Activated CD4-positive, CD25-positive, alpha-beta regulatory T cell treated with anti-CD3 and anti-CD28 coated beads, Interleukin-2, amount 50 U/mL, for 16 hours (primary cell): ENCODE results near the gene TMEM19.
"Not testable (repeated sequence)": the region's sequence is repeated elsewhere in the genome, so short reads cannot be mapped to it uniquely, and the experiment has no call there.

ENCODE experiments used
- DNase-seq: peaks from one replicate; pipeline ENCODE4 v3.0.0-alpha.2; 2020; ENCODE audit warnings: low read depth, low spot score

The TMEM19 gene

DNA sequence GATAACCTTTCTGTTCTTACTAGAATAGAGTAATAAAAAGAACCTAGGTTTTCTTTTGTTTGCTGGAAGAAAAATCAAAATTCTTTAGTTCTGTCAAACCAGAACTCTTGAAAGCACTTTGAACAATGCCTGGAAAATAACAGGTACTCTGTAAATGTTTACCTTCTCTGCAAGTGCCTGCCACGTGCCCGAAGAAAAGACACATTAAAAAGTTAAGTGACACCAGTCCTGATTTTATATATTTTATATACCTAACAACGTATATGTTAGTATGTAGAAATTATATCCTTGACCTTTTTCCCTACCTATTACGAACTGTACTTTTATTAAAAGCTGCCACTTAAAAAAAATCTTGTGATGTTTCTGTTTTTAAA is 20.8 kb upstream of the TMEM19 start:
- DNase-seq, result no peak

GRCh38 chr12:71666259-71666658 is 19.6 kb upstream of the TMEM19 start:
- DNase-seq, result no peak

- no peak for DNase-seq
Observed at GRCh38 chr12:71671311-71671710, 14.6 kb upstream of the TMEM19 start.

DNA sequence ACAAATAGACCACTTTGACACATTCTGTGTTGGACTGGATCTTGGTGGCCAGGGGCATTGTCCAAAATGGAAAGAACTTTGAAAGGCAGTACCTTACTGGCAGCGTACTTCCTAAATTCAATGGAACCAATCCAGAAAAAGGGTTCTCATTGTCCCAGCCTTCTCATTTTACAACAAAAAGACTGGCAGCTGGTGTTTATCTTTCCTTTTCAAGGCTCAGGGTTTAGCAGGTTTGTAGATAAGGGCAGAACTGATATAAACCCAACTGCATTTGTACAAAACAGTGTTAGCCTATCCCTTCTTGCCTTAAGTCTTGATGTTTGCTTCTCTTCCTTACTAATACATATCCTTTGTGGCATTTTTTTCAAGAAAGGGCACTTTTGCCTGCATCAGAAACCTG is 14.1 kb upstream of the TMEM19 start:
- DNase-seq, result no peak

DNA sequence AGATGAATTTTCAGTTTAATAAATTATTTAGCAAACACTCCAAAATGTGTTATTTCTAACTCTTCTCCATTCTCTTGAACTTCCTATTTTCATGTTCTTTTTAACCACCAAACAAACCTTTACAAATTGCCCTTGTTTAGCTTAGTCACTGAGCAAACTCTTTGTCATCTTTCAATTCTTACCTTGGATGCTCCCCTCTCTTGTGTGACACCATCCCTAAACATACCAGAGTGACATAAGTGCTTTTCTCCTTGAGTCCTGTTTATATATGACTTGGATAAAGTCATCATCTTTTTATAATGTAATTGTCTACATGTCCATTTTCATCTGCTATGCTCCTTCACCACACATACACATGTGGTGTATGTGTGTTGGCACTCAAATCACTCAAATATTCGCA is 3.4 kb upstream of the TMEM19 start:
- DNase-seq, result no peak

- no peak for DNase-seq
Observed at GRCh38 chr12:71683633-71684032, 2.2 kb upstream of the TMEM19 start.

DNA sequence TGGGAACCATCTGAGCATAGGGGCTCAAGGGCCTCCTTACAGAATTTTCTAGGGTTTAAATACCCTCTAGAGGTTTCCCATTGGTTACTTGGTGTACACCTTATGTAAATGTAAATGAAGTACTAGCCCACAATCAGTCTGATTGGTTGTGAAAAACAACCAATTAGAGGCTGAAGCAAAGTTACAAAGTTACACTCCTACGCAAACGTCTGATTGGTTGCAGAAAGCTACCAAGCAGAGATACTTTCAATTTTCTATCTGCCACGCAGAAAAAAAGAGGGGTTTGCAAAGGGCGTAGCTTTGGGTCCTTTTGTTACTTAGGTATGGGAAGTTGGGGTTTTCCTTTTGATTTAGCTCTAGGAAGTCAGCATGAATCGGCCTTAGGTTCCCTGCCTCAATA is 1.8 kb upstream of the TMEM19 start:
- DNase-seq, result no peak

DNA sequence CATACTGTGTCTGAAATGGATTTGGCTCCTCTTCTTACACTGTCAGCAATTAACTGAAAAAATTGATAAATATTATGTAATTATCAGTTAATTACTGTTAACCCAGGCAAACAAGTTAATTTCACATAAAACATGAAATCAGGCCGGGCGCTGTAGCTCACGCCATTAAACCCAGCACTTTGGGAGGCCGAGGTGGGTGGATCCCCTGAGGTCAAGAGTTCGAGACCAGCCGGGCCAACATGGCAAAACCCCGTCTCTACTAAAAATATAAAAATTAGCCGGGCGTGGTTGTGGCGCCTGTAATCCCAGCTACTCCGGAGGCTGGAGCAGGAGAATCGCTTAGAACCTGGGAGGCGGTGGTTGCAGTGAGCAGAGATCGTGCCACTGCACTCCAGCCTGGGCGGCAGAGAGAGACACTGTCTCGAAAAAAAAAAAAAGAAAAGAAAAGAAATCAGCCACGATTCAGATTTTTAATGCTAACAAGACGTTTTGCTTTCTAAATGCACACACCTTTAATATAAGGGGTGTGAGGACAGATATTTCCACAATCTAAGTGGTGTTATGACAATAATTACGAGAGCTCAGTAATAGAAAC is 473 bp upstream of the TMEM19 start:
- DNase-seq, result no peak

GRCh38 chr12:71686658-71687025 is 760 bp downstream of the TMEM19 start:
- no peak for DNase-seq

- DNase-seq, result not testable (repeated sequence)
Observed at GRCh38 chr12:71687172-71687571, 1.3 kb downstream of the TMEM19 start.

GRCh38 chr12:71688961-71689570 is 3.2 kb downstream of the TMEM19 start:
- no peak for DNase-seq

DNA sequence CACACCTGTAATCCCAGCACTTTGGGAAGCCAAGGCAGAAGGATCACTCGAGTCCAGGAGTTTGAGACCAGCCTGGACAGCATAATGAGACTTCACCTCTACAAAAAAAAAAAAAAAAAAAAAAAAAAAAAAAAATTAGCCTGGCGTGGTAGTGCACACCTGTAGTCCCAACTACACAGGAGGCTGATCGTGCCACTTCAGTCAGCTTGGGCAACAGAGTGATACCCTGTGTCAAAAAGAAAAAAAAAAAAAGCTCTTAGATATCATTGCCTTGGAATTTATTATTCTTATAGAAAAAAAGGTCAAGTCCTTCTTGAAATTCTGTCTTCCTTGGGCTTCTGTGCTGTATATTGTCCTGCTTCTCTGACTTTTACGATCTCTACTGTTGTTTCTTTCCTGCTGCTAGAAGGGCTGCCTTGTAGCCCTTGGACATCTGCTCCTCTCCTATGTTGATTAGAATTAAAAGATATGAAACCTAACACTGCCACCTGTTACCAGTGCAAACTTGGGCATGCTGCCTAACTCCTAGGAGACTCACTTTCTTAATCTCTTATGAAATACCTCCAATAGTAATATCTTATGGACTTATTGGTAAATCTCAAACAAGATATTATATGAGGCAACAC is 5.7 kb downstream of the TMEM19 start:
- no peak for DNase-seq

DNA sequence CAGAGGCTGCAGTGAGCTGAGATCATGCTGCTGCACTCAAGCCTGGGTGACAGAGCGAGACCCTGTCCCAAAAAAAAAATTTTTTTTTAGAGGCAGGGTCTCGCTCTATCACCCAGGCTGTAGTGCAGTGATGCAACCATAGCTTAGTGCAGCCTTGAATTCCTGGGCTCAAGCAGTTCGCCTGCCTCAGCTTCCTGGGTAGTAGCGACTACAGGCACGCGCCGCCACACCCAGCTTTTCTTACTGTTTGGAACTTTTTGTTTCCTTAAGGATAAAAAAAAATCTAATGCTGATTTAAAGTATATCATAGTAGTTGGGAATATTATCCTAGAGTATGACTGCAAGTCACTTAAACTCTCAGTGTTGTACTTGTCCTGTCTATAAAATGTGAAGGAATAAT is 7.2 kb downstream of the TMEM19 start:
- DNase-seq, result no peak

GRCh38 chr12:71693651-71694050 is 7.8 kb downstream of the TMEM19 start:
- not testable (repeated sequence) for DNase-seq

DNA sequence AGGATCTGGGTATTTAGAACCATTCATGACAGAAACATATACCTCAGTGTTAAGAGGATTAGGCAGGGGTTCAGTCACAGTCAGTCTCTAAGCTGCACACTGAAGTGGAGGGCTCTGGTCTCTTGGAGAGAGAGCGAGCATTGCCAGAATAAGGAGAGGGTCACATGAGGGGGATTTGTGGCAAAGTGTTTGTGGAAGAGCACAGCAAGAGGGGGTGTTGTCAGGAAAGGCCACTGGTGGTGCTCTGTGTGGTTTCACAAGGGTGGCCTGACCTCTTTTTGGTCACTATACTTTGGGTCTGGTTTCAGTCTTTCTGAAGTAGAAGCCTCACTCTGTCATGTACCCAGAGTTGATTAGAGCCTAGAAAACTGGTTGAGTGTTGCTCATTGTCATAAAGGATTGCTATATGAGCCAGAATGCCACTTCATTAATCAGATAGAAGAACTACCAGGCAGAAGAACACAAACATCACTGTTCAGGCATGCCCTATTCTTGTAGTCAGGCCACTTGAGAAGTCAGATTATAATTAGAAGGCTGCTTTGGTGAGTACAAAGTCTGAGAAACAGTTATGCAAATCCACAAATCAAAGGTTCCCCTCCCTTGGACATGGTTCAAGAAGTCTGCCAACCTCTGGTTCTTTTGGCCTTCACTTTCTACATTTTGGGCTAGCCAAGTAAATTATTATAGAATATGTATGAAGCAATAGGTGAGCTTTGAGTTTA is 8.4 kb downstream of the TMEM19 start:
- no peak for DNase-seq

- DNase-seq, result no peak
Observed at GRCh38 chr12:71695782-71696181, 9.9 kb downstream of the TMEM19 start.

DNA sequence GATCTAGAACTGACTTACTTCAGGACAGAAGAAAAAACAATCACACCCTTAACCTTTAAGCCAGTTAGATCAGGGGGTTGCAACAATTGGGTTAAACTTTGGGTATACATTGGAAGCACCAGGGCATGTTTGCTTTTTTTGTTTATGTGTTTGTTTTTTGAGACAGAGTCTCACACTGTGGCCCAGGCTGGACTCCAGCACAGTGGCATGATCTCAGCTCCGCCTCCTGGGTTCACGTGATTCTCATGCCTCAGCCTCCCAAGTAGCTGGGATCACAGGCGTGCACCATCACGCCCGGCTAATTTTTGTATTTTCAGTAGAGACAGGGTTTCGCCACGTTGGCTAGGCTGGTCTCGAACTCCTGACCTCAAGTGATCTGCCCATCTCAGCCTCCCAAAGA is 16.3 kb downstream of the TMEM19 start:
- not testable (repeated sequence) for DNase-seq

- DNase-seq, result no peak
Observed at GRCh38 chr12:71702590-71702989, 16.7 kb downstream of the TMEM19 start.

DNA sequence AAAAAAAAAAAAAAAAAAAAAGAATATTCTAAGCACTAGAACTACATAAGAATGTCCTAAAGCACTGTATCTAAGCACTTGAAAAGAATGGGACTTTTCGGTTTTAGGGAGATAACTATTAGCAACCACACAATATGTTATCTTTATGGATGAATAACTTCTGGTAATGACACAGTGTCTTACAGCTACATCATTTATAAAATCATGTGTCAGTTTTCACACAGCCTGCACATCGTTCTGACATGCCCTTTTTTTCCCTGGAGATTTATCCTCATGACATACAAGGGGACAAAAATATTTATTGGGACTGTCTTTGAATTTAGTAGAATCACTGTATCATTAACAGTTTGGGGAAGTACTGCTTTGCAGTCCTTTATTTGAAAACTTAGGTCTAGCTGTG is 17.3 kb downstream of the TMEM19 start:
- DNase-seq, result no peak

DNA sequence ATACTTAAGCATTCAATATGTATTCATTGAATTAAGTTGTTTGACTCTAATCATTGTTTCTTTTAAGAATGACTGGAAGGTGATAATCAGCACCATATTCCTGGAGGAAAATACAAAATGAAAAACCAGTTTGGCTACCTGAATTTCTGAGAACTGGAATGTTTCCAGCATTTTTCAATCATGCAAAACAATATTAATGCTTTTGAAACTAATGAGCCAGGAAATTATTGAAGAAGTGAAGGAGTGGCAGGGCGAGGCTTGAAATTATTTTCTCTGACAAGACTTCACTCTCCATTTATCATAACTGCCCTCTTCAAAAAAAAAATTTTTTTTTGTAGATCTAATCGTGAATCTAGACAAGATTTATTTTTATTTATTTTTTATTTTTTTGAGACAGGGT is 19.0 kb downstream of the TMEM19 start:
- no peak for DNase-seq

- DNase-seq, result no peak
Observed at GRCh38 chr12:71708658-71709057, 22.8 kb downstream of the TMEM19 start.

- no peak for DNase-seq
Observed at GRCh38 chr12:71710276-71711125, 24.6 kb downstream of the TMEM19 start.
